Endothelial cell of umbilical vein (primary cell): Measurements from ENCODE around the gene C1QB. TPM values are rescaled to one million over a fixed set of nuclear protein-coding genes. Genes with fewer than 3 reads are reported as not detected.

Experiments
- BruUV-seq: library from RNA; stranded (reverse); fragments of 400-500 nt; replicated peaks from 2 replicates; lab custom pipeline; 2021; lab: Mats Ljungman, UMichigan
- CTCF ChIA-PET: fragments of 300-600, 350-600 bp; sonication (Branson Sonifier 250); formaldehyde crosslinking; loops from one replicate; lab custom pipeline; 2021; ENCODE audit warnings: antibody characterized with exemption, inconsistent platforms; lab: Charles Lee
- POLR2A ChIA-PET: fragments of 300-600, 350-600 bp; sonication (Branson Sonifier 250); formaldehyde crosslinking; loops from one replicate; lab custom pipeline; 2021; ENCODE audit warnings: antibody characterized with exemption, inconsistent platforms; lab: Charles Lee
- DNase-seq: peaks from one replicate; pipeline ENCODE4 v3.0.0-alpha.2; 2011; ENCODE audit warnings: low read depth, low spot score
- FAIRE-seq: peaks from 2 replicates; lab custom pipeline; 2011; peaks lifted over from hg19 to GRCh38; lab: Jason Lieb, UNC
- H2AFZ ChIP-seq: 2 replicates; pipeline ENCODE4 v1.6.0; 2012; ENCODE audit warnings: low read depth, low read length, control low read depth, inconsistent platforms
- H3K27ac ChIP-seq: 2 replicates; pipeline ENCODE4 v1.5.1; 2011; ENCODE audit warnings: low read depth, mild to moderate bottlenecking, control low read depth, low read length, moderate library complexity; ENCODE audit not compliant: insufficient read depth
- H3K27me3 ChIP-seq, 2 experiments: 2 replicates each; pipeline versions ENCODE4 v1.6.0 to v1.6.1; 2011; ENCODE audit warnings: low read length in 2 of 2, mixed read lengths in 1 of 2; ENCODE audit not compliant: control insufficient read depth in 2 of 2, insufficient read depth in 2 of 2
- H3K36me3 ChIP-seq, 2 experiments: 2 replicates in 1 of 2; 3 replicates in 1 of 2; pipeline ENCODE4 v1.5.1; 2011; ENCODE audit warnings: low read length in 2 of 2, mild to moderate bottlenecking in 1 of 2, moderate library complexity in 1 of 2; ENCODE audit not compliant: control insufficient read depth in 2 of 2, insufficient read depth in 2 of 2; ENCODE audit errors: extremely low read depth in 1 of 2
- H3K4me1 ChIP-seq: 3 replicates; pipeline ENCODE4 v1.5.1; 2011; ENCODE audit warnings: mild to moderate bottlenecking, low read length; ENCODE audit not compliant: control insufficient read depth, insufficient read depth; ENCODE audit errors: extremely low read depth
- H3K4me2 ChIP-seq: 2 replicates; pipeline ENCODE4 v1.6.1; 2011; ENCODE audit warnings: low read length, control low read depth, mixed read lengths; ENCODE audit not compliant: insufficient read depth
- H3K4me3 ChIP-seq, 3 experiments: fragments of 200-600 bp in 1 of 3; sonication (generic), shearing (Covaris generic) in 1 of 3; replicated peaks in 1 of 3; 2 replicates each; pipeline ENCODE4 v1.5.1; 2011 to 2016; ENCODE audit warnings: control low read depth in 3 of 3, low read length in 3 of 3, mild to moderate bottlenecking in 2 of 3, inconsistent platforms in 1 of 3, low read depth in 1 of 3, moderate library complexity in 1 of 3; ENCODE audit not compliant: insufficient read depth in 1 of 3
- H3K79me2 ChIP-seq: 2 replicates; pipeline ENCODE4 v1.6.0; 2012; ENCODE audit warnings: low read length, inconsistent platforms; ENCODE audit not compliant: control insufficient read depth, insufficient read depth
- H3K9ac ChIP-seq: replicated peaks from 2 replicates; pipeline ENCODE3; 2011; ENCODE audit warnings: low read length, control low read depth; ENCODE audit not compliant: insufficient read depth; ENCODE audit errors: extremely low read depth
- H3K9me1 ChIP-seq: replicated peaks from 3 replicates; pipeline ENCODE4 v1.6.0; 2011; ENCODE audit warnings: mild to moderate bottlenecking, low read length; ENCODE audit not compliant: control insufficient read depth, insufficient read depth; ENCODE audit errors: extremely low read depth
- H3K9me3 ChIP-seq: replicated peaks from 2 replicates; pipeline ENCODE4 v1.5.1; 2012; ENCODE audit warnings: low read length, inconsistent platforms; ENCODE audit not compliant: control insufficient read depth, insufficient read depth
- H4K20me1 ChIP-seq: replicated peaks from 2 replicates; pipeline ENCODE3; 2011; ENCODE audit warnings: mild to moderate bottlenecking, low read length; ENCODE audit not compliant: control insufficient read depth, insufficient read depth; ENCODE audit errors: extremely low read depth
- CTCF ChIP-seq, 2 donors: IDR thresholded peaks; 1 replicate in 1 of 2; 2 replicates in 1 of 2; pipeline ENCODE4 v1.5.1; 2011; ENCODE audit warnings: low read length in 2 of 2, mild to moderate bottlenecking in 2 of 2, moderate library complexity in 2 of 2, control low read depth in 1 of 2, inconsistent platforms in 1 of 2, low read depth in 1 of 2; ENCODE audit not compliant: insufficient read depth in 1 of 2; ENCODE audit errors: extremely low read depth in 1 of 2
- EZH2 ChIP-seq: IDR thresholded peaks from 2 replicates; pipeline ENCODE4 v1.6.1; 2012; ENCODE audit warnings: borderline replicate concordance, low read depth, mild to moderate bottlenecking, moderate library complexity, low read length, inconsistent platforms; ENCODE audit not compliant: severe bottlenecking
- FOS ChIP-seq: IDR thresholded peaks from 2 replicates; pipeline ENCODE4 v1.6.1; 2011; ENCODE audit warnings: mild to moderate bottlenecking, low read length, moderate library complexity, borderline replicate concordance; ENCODE audit not compliant: insufficient read depth
- GATA2 ChIP-seq: IDR thresholded peaks from 2 replicates; pipeline ENCODE4 v1.7.0; 2011; ENCODE audit warnings: low read depth, mild to moderate bottlenecking, moderate library complexity, mixed read lengths, low read length; ENCODE audit not compliant: insufficient read length, insufficient read depth
- JUN ChIP-seq: IDR thresholded peaks from 2 replicates; pipeline ENCODE4 v1.6.1; 2011; ENCODE audit warnings: borderline replicate concordance, low read depth; ENCODE audit not compliant: insufficient read length, insufficient read depth
- MAX ChIP-seq: IDR thresholded peaks from 2 replicates; pipeline ENCODE4 v1.6.1; 2011; ENCODE audit not compliant: insufficient read depth, insufficient read length
- MYC ChIP-seq: IDR thresholded peaks from one replicate; pipeline ENCODE4 v1.6.1; 2011; ENCODE audit warnings: mild to moderate bottlenecking, low read depth, low read length
- POLR2A ChIP-seq: IDR thresholded peaks from 2 replicates; pipeline ENCODE4 v1.6.1; 2012; ENCODE audit warnings: low read depth, mild to moderate bottlenecking, control low read depth, low read length
- POLR2AphosphoS5 ChIP-seq: IDR thresholded peaks from 2 replicates; pipeline ENCODE4 v1.6.1; 2012; ENCODE audit warnings: low read depth, mild to moderate bottlenecking, control low read depth, low read length, moderate library complexity; ENCODE audit not compliant: insufficient read depth
- dilution Hi-C: fragments of 300-500 bp; cut with MboI; formaldehyde crosslinking; loops from one replicate; pipeline ENCODE4 v1.15.0; 2019; ENCODE audit warnings: low sequenced_read_pairs; ENCODE audit not compliant: extremely low pct_ligation_motif_present
- intact Hi-C: fragments of 100-400 bp; cut with micrococcal nuclease; formaldehyde crosslinking; loops from one replicate; pipeline ENCODE4 v1.10.0; 2022
- polyA plus RNA-seq, 4 experiments: library from polyadenylated mRNA; depleted of rRNA in 3 of 4; stranded (reverse) in 3 of 4; unstranded in 1 of 4; fragments of >200 nt; gene quantifications; 2 replicates each; pipeline versions ENCODE4 v1.2.1 to v1.2.3, GENCODE V29; 2011 to 2012; ENCODE audit warnings: missing spikeins in 1 of 4
- total RNA-seq: library from RNA; stranded (reverse); gene quantifications from 2 replicates; pipeline ENCODE4 v1.2.3, GENCODE V29; 2021

The C1QB gene
- total and polyA plus RNA-seq, 2 donors (not counting 3 experiments of a cell fraction or from before 2014, with no cell fraction given): not detected

- DNase-seq (no peak), FAIRE-seq (no peak)
- H3K27me3 ChIP-seq: peaks cover 0 to 5% of the 10 kb centered on the region in 2 experiments
- no peaks in the 10 kb centered on the region for H3K36me3 ChIP-seq
- ChIA-PET CTCF (no interaction called here), POLR2A (no interaction called here)
- no peak overlapping the region for H3K4me3 ChIP-seq
- no peak overlapping the region for H3K27ac ChIP-seq
- BruUV-seq: no TSS peak
- no peaks in the 10 kb centered on the region for H4K20me1 ChIP-seq
- no peak overlapping the region for H3K4me2 ChIP-seq
- no peaks in the 10 kb centered on the region for H3K79me2 ChIP-seq
- TF ChIP-seq GATA2 (no peak), JUN (no peak), POLR2AphosphoS5 (no peak), POLR2A (no peak), EZH2 (no peak), CTCF (IDR thresholded peaks at IDR 0.05; ENCODE audit: extremely low read depth in 1 of 2, insufficient read depth in 1 of 2, low read depth in 1 of 2, low read length in 2 of 2) (no peak), MAX (no peak), FOS (no peak), MYC (no peak)
- dilution Hi-C loops: no loop called here
- intact Hi-C loops: no loop called here
- no peak overlapping the region for H3K9ac ChIP-seq
- H3K4me1 ChIP-seq: no peaks in the 10 kb centered on the region
- no peak overlapping the region for H2AFZ ChIP-seq
- no peaks in the 10 kb centered on the region for H3K9me3 ChIP-seq
- no peaks in the 10 kb centered on the region for H3K9me1 ChIP-seq
These were observed 15.1 kb upstream of the C1QB start for GRCh38 chr1:22637907-22638445.
